ENCODE data around the gene NRDC. TPM values are rescaled to one million over a fixed set of nuclear protein-coding genes. Genes with fewer than 3 reads are reported as not detected.
A peak's percentile ranks its signal among the peaks of the same experiment; 100 is the strongest.
"Not testable (repeated sequence)": the region's sequence is repeated elsewhere in the genome, so short reads cannot be mapped to it uniquely, and the experiment has no call there.

The NRDC gene
- total RNA-seq, 2 donors from 2014 or later, result 173 to 204 TPM

DNA sequence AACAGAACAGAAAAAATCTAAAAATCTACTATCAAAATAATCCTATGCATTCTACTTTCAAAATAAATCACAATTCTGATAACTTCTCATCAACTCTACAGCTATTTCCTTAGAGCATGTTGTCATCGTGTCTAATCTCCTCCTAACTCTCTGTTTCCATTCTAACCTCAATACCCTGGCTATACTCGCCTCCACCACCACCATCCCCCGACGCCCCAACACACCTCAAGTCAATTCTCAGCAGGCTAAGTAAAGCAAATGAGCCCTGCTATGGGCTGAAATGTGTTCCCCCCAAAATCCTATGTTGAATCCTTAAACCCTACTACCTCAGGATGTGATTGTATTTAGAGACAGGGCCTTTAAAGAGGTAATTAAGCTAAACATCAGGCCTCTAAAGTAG is 34.6 kb downstream of the NRDC start:
- Mint-ChIP-seq H3K36me3 (peaks cover 14% of the 10 kb centered on the region), H3K9me3 (no peaks in the 10 kb centered on the region), H3K27ac (peak overlapping the region in 1 of 2 donors; percentile 14), H3K27me3 (no peaks in the 10 kb centered on the region), H3K4me3 (no peak overlapping the region), H3K4me1 (ENCODE audit: low read depth in 2 of 2) (peaks cover 27 to 33% of the 10 kb centered on the region in 2 donors)
- peak in 1 of 2 donors; percentile 64 for ATAC-seq
- no peak for DNase-seq (ENCODE audit: low spot score)

DNA sequence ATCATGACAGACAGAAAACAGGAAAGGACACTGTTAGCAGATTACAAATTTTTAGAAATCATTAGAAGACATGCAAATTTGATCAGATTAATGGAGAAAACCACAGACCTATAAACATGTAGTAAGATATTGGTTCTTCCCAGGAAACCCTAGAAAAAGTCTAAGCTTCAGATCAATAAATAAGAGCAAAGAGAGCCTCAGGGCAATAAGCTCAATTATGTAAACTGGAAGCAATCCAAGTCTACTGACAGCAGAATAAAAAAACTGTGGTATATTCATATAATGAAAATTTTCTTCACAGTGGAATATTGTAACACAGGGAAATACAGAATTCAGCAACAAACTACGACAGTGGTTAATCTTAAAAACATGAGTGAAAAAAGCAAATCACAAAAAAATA is 36.3 kb downstream of the NRDC start:
- DNase-seq (ENCODE audit: low spot score) (no peak), ATAC-seq (no peak)
- H3K36me3 Mint-ChIP-seq, result peaks cover 14% of the 10 kb centered on the region
- peaks cover 30 to 33% of the 10 kb centered on the region in 2 donors for H3K4me1 Mint-ChIP-seq (ENCODE audit: low read depth in 2 of 2)
- no peaks in the 10 kb centered on the region for H3K9me3 Mint-ChIP-seq
- H3K27ac Mint-ChIP-seq, result no peak overlapping the region
- no peak overlapping the region for H3K4me3 Mint-ChIP-seq
- no peaks in the 10 kb centered on the region for H3K27me3 Mint-ChIP-seq

DNA sequence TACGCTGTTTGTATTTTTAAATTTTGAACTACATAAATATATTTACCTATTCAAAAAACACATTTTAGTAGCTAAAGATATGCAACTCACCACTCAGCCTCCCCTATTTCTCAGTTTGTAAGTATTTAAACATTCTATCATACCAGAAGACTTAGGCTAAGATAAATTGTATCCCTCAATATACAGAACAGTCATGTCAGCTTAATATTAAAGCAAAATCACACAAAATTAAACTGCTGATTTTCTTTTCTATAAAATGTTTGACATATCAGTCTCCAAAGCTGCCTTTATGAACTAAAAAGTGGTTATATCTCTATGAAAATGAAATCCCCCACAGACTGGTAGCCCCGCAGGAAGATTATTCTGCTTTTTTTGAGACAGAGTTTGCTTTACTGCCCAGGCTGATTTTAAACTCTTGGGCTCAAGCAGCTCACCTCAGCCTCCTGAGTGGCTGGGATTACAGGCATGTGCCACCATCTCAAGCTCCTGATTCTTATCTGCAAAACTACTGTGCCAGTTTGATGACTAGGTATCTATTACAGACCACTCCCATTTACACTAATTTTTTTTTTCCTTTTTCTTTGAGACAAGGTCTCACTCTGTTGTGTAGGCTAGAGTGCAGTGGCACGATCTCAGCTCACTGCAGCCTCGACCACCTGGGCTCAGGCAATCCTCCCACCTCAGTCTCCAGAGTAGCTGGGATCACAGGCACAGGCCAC is 37.6 kb downstream of the NRDC start:
- DNase-seq (ENCODE audit: low spot score) (no peak), ATAC-seq (no peak)
- no peak overlapping the region for H3K27ac Mint-ChIP-seq
- H3K9me3 Mint-ChIP-seq, result no peaks in the 10 kb centered on the region
- H3K36me3 Mint-ChIP-seq, result peaks cover 9% of the 10 kb centered on the region
- peaks cover 28 to 33% of the 10 kb centered on the region in 2 donors for H3K4me1 Mint-ChIP-seq (ENCODE audit: low read depth in 2 of 2)
- H3K27me3 Mint-ChIP-seq, result no peaks in the 10 kb centered on the region
- H3K4me3 Mint-ChIP-seq, result no peak overlapping the region

DNA sequence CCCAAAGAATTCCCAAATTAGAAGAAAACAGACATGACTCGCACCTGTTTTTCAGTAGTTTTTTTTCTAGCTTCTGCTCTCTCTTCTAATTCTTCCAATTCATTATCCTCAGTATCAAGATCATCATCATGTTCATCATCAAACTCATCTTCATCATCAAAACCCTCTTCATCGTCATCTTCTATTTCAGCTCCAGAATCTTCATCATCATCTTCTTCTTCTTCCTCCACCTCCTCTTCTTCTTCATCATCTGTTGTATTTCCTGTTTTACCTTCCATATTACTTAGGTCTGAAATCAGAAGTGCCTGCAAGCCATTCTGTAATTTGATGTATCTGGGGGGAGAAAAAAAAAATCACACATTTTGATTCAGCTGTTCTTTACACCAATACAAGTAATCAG is 38.3 kb downstream of the NRDC start:
- H3K9me3 Mint-ChIP-seq, result no peaks in the 10 kb centered on the region
- peaks cover 9% of the 10 kb centered on the region for H3K36me3 Mint-ChIP-seq
- ATAC-seq (no peak), DNase-seq (ENCODE audit: low spot score) (no peak)
- H3K27ac Mint-ChIP-seq, result no peak overlapping the region
- no peak overlapping the region for H3K4me3 Mint-ChIP-seq
- H3K27me3 Mint-ChIP-seq, result no peaks in the 10 kb centered on the region
- peaks cover 24 to 33% of the 10 kb centered on the region in 2 donors for H3K4me1 Mint-ChIP-seq (ENCODE audit: low read depth in 2 of 2)

DNA sequence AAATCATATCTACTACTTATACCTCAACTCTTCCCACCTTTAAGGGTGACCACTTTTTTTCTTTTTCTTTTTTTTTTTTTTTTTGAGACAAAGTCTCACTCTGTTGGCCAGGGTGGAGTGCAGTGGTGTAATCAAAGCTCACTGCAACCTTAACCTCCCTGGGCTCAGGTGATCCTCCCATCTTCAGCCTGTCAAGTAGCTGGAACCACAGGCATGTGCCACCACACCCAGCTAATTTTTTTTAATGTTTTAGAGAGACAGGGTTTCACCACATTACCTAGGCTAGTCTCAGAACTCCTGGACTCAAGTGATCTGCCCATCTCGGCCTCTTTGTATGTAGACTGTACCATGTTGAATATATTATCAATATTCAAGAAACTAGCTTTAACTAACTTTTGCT is 39.4 kb downstream of the NRDC start:
- H3K4me1 Mint-ChIP-seq (ENCODE audit: low read depth in 2 of 2), result peaks cover 17 to 25% of the 10 kb centered on the region in 2 donors
- DNase-seq (ENCODE audit: low spot score) (no peak), ATAC-seq (no peak)
- H3K4me3 Mint-ChIP-seq, result no peak overlapping the region
- no peaks in the 10 kb centered on the region for H3K9me3 Mint-ChIP-seq
- peak overlapping the region in 1 of 2 donors; percentile 18 for H3K27ac Mint-ChIP-seq
- no peaks in the 10 kb centered on the region for H3K27me3 Mint-ChIP-seq
- peaks cover 9% of the 10 kb centered on the region for H3K36me3 Mint-ChIP-seq

DNA sequence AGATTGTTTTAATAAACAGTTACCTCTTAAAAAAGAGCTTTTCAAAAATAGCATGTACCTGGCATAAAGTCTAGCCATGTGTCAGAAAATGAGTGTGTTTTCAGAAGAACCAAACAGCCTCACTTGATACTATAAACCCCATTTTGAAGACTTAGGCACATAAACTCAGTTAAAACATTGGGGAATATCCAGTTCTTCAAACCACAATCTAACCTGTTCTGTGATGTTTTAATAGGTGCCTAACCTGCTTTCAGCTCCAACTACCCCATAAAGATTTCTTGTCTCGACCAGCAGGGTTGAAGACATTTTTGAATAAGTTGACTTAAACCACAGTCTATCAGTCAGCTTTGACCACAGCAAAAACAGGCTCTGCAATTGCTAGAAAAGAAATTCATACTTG is 41.3 kb downstream of the NRDC start:
- Mint-ChIP-seq H3K4me3 (no peak overlapping the region), H3K27me3 (no peaks in the 10 kb centered on the region), H3K27ac (peak overlapping the region in 1 of 2 donors; percentile 42), H3K9me3 (no peaks in the 10 kb centered on the region), H3K36me3 (peaks cover 9% of the 10 kb centered on the region), H3K4me1 (ENCODE audit: low read depth in 2 of 2) (peaks cover 10 to 16% of the 10 kb centered on the region in 2 donors)
- DNase-seq (ENCODE audit: low spot score) (no peak), ATAC-seq (no peak)

DNA sequence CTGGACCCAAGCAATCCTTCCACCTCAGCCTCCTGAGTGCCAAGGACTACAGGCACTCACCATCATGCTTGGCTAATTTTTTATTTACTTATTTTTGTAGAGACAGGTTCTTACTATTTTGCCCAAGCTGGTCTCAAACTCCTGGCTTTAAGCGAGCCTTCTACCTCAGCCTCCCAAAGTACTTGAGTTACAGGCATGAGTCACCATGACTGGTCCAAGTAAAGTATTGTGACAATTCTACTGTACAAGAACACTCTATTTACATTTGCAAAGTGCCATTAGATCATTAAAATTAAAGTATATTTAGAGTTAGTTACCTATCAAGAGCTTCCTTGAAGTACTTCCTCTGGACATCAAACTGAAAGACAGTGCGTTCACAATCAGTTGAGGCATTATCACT is 44.8 kb downstream of the NRDC start:
- peaks cover 0 to 3% of the 10 kb centered on the region in 2 donors for H3K4me1 Mint-ChIP-seq (ENCODE audit: low read depth in 2 of 2)
- no peaks in the 10 kb centered on the region for H3K9me3 Mint-ChIP-seq
- no peaks in the 10 kb centered on the region for H3K27me3 Mint-ChIP-seq
- DNase-seq (ENCODE audit: low spot score) (no peak), ATAC-seq (no peak)
- H3K27ac Mint-ChIP-seq, result no peak overlapping the region
- H3K4me3 Mint-ChIP-seq, result no peak overlapping the region
- H3K36me3 Mint-ChIP-seq, result no peaks in the 10 kb centered on the region

DNA sequence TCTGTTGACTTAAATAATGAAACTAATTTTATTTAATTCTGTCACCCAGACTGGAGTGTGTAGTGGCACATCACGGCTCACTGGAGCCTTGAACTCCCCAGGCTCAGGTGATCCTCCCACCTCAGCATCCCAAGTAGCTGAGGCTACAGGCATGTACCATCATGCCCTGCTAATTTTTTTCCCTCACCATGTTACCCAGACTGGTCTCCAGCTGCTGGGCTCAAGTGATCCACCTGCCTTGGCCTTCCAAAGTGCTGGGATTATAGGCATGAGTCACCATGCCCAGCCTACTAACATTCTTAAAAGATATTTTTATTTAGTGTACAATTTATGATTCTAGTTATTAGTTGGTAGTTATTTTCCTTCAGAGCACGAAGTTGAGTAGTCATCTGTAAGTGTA is 49.5 kb downstream of the NRDC start:
- Mint-ChIP-seq H3K27me3 (no peaks in the 10 kb centered on the region), H3K36me3 (no peaks in the 10 kb centered on the region), H3K9me3 (no peaks in the 10 kb centered on the region), H3K4me1 (ENCODE audit: low read depth in 2 of 2) (no peaks in the 10 kb centered on the region), H3K4me3 (no peak overlapping the region), H3K27ac (peak overlapping the region in 1 of 2 donors; percentile 2)
- DNase-seq (ENCODE audit: low spot score) (no peak), ATAC-seq (no peak)

DNA sequence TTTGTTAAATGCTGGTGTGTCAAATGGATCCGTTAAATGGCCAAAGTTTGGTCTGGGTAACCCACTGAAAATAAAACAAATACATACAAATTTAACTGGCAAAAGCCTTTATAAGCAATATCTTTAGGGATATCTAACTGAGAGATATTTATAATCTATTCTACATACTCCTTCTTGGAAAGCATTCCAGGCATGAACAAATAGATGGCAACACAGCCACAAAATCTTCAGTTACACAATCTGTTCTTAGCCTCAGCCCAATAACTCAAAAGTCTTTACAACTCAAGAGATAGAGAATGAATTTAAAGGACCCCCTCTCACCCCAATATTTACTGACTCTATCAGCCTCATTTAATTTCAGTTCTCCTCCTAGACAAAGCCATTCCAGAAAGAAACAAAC is 58.7 kb downstream of the NRDC start:
- Mint-ChIP-seq H3K4me3 (no peak overlapping the region), H3K36me3 (peaks cover 18% of the 10 kb centered on the region), H3K27ac (no peak overlapping the region), H3K9me3 (no peaks in the 10 kb centered on the region), H3K4me1 (ENCODE audit: low read depth in 2 of 2) (no peaks in the 10 kb centered on the region), H3K27me3 (no peaks in the 10 kb centered on the region)
- DNase-seq (ENCODE audit: low spot score) (no peak), ATAC-seq (no peak)

DNA sequence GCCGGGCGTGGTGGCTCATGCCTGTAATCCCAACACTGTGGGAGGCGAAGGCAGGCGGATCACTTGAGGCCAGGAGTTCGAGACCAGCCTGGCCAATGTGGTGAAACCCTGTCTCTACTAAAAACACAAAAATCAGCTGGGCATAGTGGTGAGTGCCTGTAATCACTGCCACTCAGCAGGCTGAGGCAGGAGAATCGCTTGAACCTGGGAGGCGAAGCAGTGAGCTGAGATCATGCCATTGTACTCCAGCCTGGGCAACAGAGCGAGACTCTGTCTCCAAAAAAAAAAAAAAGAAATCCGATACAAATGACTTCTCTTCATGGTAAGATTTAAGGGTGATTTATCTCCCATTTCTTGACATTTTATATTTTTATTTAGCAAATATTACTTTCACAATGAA is 59.5 kb downstream of the NRDC start:
- DNase-seq (ENCODE audit: low spot score); H3K27ac Mint-ChIP-seq; H3K9me3 Mint-ChIP-seq; H3K27me3 Mint-ChIP-seq; H3K4me3 Mint-ChIP-seq; ATAC-seq; H3K4me1 Mint-ChIP-seq (ENCODE audit: low read depth in 2 of 2): not testable (repeated sequence)
- peaks cover 22% of the 10 kb centered on the region for H3K36me3 Mint-ChIP-seq

DNA sequence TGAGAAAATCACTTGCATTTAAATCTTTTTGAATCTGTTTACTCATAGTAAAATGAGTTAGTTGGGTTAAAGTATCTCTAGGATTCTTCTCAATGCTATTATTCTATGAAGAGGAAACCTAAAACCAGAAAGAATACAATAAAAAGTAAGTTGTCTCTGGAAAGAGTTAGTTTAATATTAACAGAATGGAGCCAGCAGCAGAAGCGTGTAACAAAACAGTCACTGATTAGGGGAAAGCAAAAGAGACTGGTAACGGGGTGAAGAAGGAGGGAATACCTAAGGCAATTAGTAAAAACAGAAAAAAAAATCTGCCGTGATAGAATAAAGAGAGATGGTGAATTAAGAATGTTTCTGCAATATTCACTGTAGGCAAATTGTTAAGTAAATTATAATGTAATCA is 60.0 kb downstream of the NRDC start:
- ATAC-seq, result no peak
- peaks cover 27% of the 10 kb centered on the region for H3K36me3 Mint-ChIP-seq
- no peak for DNase-seq (ENCODE audit: low spot score)
- H3K27me3 Mint-ChIP-seq, result no peaks in the 10 kb centered on the region
- no peak overlapping the region for H3K4me3 Mint-ChIP-seq
- no peaks in the 10 kb centered on the region for H3K4me1 Mint-ChIP-seq (ENCODE audit: low read depth in 2 of 2)
- H3K9me3 Mint-ChIP-seq, result no peaks in the 10 kb centered on the region
- H3K27ac Mint-ChIP-seq, result no peak overlapping the region

DNA sequence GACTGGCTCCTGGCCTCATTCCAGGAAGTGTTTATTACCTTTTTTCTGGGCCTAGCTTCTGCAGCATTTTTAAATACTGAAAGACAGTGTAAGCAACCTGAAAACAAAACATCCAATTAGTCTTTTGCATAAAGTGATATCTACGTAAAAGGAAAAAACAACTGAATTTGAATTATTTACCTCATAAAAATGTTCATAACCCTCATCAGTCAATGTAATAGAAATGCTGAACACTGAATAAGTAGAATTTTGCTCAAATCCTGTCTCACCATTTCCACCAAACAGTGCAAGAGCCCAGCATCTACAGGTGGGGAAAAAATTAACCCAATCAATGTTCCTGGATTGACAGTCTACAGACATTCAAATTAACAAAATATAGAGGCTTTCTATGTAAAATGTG is 64.0 kb downstream of the NRDC start:
- Mint-ChIP-seq H3K36me3 (peaks cover 21% of the 10 kb centered on the region), H3K27me3 (no peaks in the 10 kb centered on the region), H3K27ac (no peak overlapping the region), H3K4me3 (no peak overlapping the region), H3K9me3 (no peaks in the 10 kb centered on the region), H3K4me1 (ENCODE audit: low read depth in 2 of 2) (peaks cover 0 to 2% of the 10 kb centered on the region in 2 donors)
- ATAC-seq, result no peak
- no peak for DNase-seq (ENCODE audit: low spot score)

DNA sequence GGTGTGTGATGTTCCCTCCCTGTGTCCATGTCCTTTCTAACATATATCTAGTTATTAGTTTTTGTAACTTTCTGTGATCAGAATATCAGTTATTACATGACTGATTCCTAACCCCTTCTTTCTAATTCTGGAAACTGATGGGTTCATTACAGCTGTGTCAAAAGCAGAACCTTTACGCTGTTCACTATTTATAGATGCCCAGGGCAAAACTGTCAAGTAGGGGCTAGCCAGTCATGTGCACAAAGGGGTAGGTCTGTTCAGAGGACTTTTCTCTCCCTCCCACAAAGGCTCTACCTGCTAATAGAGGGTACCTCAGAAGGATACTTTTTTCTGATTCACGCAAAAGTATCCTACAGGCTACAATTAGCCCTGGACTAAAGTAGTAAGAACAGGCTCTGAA is 79.2 kb downstream of the NRDC start:
- peaks cover 28% of the 10 kb centered on the region for H3K36me3 Mint-ChIP-seq
- ATAC-seq, result no peak

DNA sequence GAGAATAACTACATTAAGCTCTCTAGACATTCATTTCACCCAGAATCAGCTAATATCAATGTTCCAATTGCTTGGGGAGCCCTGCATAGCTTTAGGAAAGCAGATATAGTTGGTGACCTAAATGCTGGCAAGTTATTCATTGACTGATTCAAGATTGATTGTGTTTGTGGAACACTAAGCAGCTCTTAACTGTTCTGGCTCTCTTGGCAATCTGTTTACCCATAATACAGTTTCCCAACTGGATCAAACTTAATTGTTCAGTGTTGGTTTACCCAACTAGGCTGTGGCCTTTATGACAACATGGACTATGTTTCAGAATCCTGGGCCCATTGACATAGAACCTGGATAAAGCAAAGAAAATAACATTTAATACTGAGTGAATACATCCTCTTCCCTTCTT is 83.7 kb downstream of the NRDC start:
- Mint-ChIP-seq H3K27ac (peak overlapping the region in 1 of 2 donors; percentile 23), H3K36me3 (peaks cover 45% of the 10 kb centered on the region), H3K4me1 (ENCODE audit: low read depth in 2 of 2) (peaks cover 6 to 10% of the 10 kb centered on the region in 2 donors), H3K9me3 (no peaks in the 10 kb centered on the region), H3K27me3 (no peaks in the 10 kb centered on the region), H3K4me3 (no peak overlapping the region)
- no peak for ATAC-seq
- DNase-seq (ENCODE audit: low spot score), result no peak

More for the DNA sequence above, 79.2 kb downstream of the NRDC start:
- H3K9me3 Mint-ChIP-seq, result no peaks in the 10 kb centered on the region
- no peaks in the 10 kb centered on the region for H3K4me1 Mint-ChIP-seq (ENCODE audit: low read depth in 2 of 2)
- no peak for DNase-seq (ENCODE audit: low spot score)
- H3K4me3 Mint-ChIP-seq, result no peak overlapping the region
- no peaks in the 10 kb centered on the region for H3K27me3 Mint-ChIP-seq
- H3K27ac Mint-ChIP-seq, result no peak overlapping the region

DNA sequence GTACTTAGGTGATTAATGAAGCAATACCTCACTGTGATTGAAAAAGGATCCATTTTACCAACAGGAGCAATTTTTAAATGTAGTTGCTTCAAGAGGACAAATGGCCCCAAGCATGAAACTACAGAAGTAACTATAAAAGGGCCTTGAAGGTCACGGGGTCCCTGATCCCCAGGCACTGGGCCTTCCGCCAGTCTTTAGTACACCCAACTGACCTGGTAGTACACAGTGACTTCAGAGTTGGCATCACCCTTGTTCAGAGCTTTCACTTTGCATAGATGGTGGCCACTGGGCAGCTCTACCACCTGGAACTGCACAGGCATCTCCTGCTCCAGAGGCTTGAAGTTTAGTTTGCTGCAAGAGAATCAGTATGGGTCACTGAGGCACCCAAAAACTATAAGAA is 84.3 kb downstream of the NRDC start:
- Mint-ChIP-seq H3K36me3 (peaks cover 51% of the 10 kb centered on the region), H3K27ac (no peak overlapping the region), H3K9me3 (no peaks in the 10 kb centered on the region)

More for the DNA sequence above, 84.3 kb downstream of the NRDC start:
- H3K27me3 Mint-ChIP-seq, result no peaks in the 10 kb centered on the region
- no peak overlapping the region for H3K4me3 Mint-ChIP-seq
- H3K4me1 Mint-ChIP-seq (ENCODE audit: low read depth in 2 of 2), result peaks cover 6 to 10% of the 10 kb centered on the region in 2 donors
- no peak for ATAC-seq
- no peak for DNase-seq (ENCODE audit: low spot score)
